MM.1S (cell line): ENCODE data around the gene TRABD2B.

Experiments
- CTCF ChIP-seq: fragments of 300-600 bp; sonication (generic); IDR thresholded peaks from 2 replicates; pipeline ENCODE4 v1.5.1; 2016; ENCODE audit warnings: antibody characterized with exemption, low read length, mixed read lengths
- EZH2 ChIP-seq: fragments of 300-600 bp; sonication (generic); optimal IDR thresholded peaks from 2 replicates; pipeline ENCODE3; 2017; ENCODE audit warnings: low read depth, mild to moderate bottlenecking, antibody characterized with exemption, low read length, mixed read lengths
- EZH2phosphoT487 ChIP-seq: fragments of 300-600 bp; sonication (generic); IDR thresholded peaks from 2 replicates; pipeline ENCODE4 v1.6.1; 2018; ENCODE audit warnings: antibody characterized with exemption, low read length

- TF ChIP-seq CTCF (no peak), EZH2 (no peak), EZH2phosphoT487 (no peak)
Observed at GRCh38 chr1:47849005-47849521, 148.1 kb downstream of the TRABD2B start.
